ENCODE measurements around the gene CA6.

Gene CA6

DNA sequence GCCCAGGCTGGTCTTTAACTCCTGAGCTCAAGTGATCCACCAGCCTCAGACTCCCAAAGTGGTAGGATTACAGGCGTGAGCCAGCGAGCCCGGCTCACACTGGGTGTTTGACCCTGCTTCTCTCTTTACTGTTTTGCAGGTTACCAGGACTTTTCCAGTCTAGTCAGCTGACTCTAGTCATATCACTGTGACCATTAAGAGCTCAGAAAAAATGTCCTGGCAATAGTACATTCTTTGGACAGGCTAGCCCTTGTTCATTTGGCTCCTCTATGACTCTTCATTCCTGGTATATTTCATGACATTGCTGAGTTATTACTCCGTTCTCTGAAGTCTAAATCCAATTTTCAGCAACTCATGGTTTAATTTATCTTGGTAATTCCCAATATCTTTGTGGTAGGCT is 8.0 kb upstream of the CA6 start:
- Histone ChIP-seq H3K27me3 (replicated peaks; ENCODE audit: insufficient read depth, low read length) (no peaks in the 10 kb centered on the region), H3F3A (ENCODE audit: insufficient read depth, low read length) (no peaks in the 10 kb centered on the region), H3K9me3 (replicated peaks; ENCODE audit: insufficient read depth, low read length) (no peaks in the 10 kb centered on the region), H3K79me2 (ENCODE audit: low read length) (no peaks in the 10 kb centered on the region), H3K36me3 (replicated peaks; ENCODE audit: insufficient read depth, low read length) (no peaks in the 10 kb centered on the region), H3K27ac (ENCODE audit: low read length) (no peak overlapping the region), H3K4me3 (ENCODE audit: low read length) (no peak overlapping the region), H3K4me2 (ENCODE audit: low read depth, low read length) (no peak overlapping the region), H3K9me2 (replicated peaks; ENCODE audit: insufficient read depth, low read length) (no peaks in the 10 kb centered on the region), H2AFZ (ENCODE audit: low read length) (no peak overlapping the region), H4K20me1 (ENCODE audit: insufficient read depth, low read length) (no peaks in the 10 kb centered on the region), H3K4me1 (ENCODE audit: low read length) (no peaks in the 10 kb centered on the region), H3K9ac (ENCODE audit: low read length) (no peak overlapping the region)
- no peak for TF ChIP-seq EZH2phosphoT487 (IDR thresholded peaks at IDR 0.05; ENCODE audit: low read length)
- no peak for DNase-seq

DNA sequence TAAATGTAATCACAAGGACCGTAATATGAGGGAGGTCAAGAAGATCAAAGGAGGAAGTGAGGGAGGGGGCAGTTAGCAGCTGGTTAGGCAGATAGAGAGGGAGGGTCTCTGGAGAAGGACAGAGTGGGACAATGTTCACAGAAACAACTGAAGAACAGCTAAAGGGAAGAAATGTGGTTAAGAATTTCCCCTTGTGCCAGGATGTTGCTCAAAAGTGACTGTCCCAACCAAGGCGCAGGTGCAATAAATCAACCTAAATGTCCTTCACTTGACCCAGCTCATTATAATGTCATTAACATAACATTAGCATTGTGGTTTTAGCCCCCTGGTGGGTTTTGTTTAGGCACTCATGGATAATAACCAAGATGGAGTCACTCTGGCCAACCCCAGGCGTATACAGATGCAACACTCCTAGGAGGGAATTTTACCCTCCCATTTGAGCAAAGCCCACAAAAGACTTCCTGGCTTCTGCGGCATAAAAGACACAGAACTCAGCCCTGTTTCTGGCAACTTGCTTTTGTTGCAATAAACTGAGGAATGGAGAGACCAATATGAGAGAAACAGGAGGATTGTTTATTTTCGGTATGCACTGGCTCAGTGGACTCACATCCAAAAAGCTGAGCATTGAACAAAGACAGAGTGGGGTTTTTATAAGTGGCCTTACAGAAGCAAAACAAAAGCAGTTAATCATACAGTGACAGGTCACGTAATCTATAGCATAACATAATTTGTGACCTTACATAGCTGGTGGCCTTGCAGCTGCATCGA is 7.3 kb upstream of the CA6 start:
- Histone ChIP-seq H3F3A (ENCODE audit: insufficient read depth, low read length) (no peaks in the 10 kb centered on the region), H3K36me3 (replicated peaks; ENCODE audit: insufficient read depth, low read length) (no peaks in the 10 kb centered on the region), H3K79me2 (ENCODE audit: low read length) (no peaks in the 10 kb centered on the region), H3K9me2 (replicated peaks; ENCODE audit: insufficient read depth, low read length) (no peaks in the 10 kb centered on the region), H3K4me2 (ENCODE audit: low read depth, low read length) (no peak overlapping the region), H3K9ac (ENCODE audit: low read length) (no peak overlapping the region), H3K27ac (ENCODE audit: low read length) (no peak overlapping the region), H3K4me1 (ENCODE audit: low read length) (no peaks in the 10 kb centered on the region), H4K20me1 (ENCODE audit: insufficient read depth, low read length) (no peaks in the 10 kb centered on the region), H2AFZ (ENCODE audit: low read length) (no peak overlapping the region), H3K9me3 (replicated peaks; ENCODE audit: insufficient read depth, low read length) (no peaks in the 10 kb centered on the region), H3K27me3 (replicated peaks; ENCODE audit: insufficient read depth, low read length) (no peaks in the 10 kb centered on the region), H3K4me3 (ENCODE audit: low read length) (no peak overlapping the region)
- no peak for TF ChIP-seq EZH2 (optimal IDR thresholded peaks at IDR 0.05; ENCODE audit: low read depth, low read length)
- TF ChIP-seq EZH2phosphoT487 (IDR thresholded peaks at IDR 0.05; ENCODE audit: low read length), result no peak
- TF ChIP-seq CTCF (IDR thresholded peaks at IDR 0.05; ENCODE audit: low read length), result no peak
- no peak for DNase-seq

- no peaks in the 10 kb centered on the region for H3K9me3 ChIP-seq (replicated peaks; ENCODE audit: insufficient read depth, low read length)
- no peaks in the 10 kb centered on the region for H3K27me3 ChIP-seq (replicated peaks; ENCODE audit: insufficient read depth, low read length)
- no peaks in the 10 kb centered on the region for H3K36me3 ChIP-seq (replicated peaks; ENCODE audit: insufficient read depth, low read length)
- no peaks in the 10 kb centered on the region for H3K9me2 ChIP-seq (replicated peaks; ENCODE audit: insufficient read depth, low read length)
- no peak overlapping the region for H3K4me2 ChIP-seq (ENCODE audit: low read depth, low read length)
- no peaks in the 10 kb centered on the region for H4K20me1 ChIP-seq (ENCODE audit: insufficient read depth, low read length)
- H3K4me1 ChIP-seq (ENCODE audit: low read length), result no peaks in the 10 kb centered on the region
- no peaks in the 10 kb centered on the region for H3K79me2 ChIP-seq (ENCODE audit: low read length)
- H2AFZ ChIP-seq (ENCODE audit: low read length), result no peak overlapping the region
- no peak overlapping the region for H3K27ac ChIP-seq (ENCODE audit: low read length)
- H3F3A ChIP-seq (ENCODE audit: insufficient read depth, low read length), result no peaks in the 10 kb centered on the region
- no peak overlapping the region for H3K9ac ChIP-seq (ENCODE audit: low read length)
- no peak overlapping the region for H3K4me3 ChIP-seq (ENCODE audit: low read length)
- no peak for TF ChIP-seq EZH2 (optimal IDR thresholded peaks at IDR 0.05; ENCODE audit: low read depth, low read length)
- TF ChIP-seq CTCF (IDR thresholded peaks at IDR 0.05; ENCODE audit: low read length), result no peak
- TF ChIP-seq EZH2phosphoT487 (IDR thresholded peaks at IDR 0.05; ENCODE audit: low read length), result no peak
- DNase-seq, result no peak
Observed at GRCh38 chr1:8939000-8939265, 6.7 kb upstream of the CA6 start.

GRCh38 chr1:8939362-8939995 is 6.2 kb upstream of the CA6 start:
- no peak overlapping the region for H3K4me2 ChIP-seq (ENCODE audit: low read depth, low read length)
- H3K9me3 ChIP-seq (replicated peaks; ENCODE audit: insufficient read depth, low read length), result no peaks in the 10 kb centered on the region
- H2AFZ ChIP-seq (ENCODE audit: low read length), result no peak overlapping the region
- no peak for DNase-seq
- TF ChIP-seq EZH2phosphoT487 (IDR thresholded peaks at IDR 0.05; ENCODE audit: low read length) (no peak), CTCF (IDR thresholded peaks at IDR 0.05; ENCODE audit: low read length) (no peak), EZH2 (optimal IDR thresholded peaks at IDR 0.05; ENCODE audit: low read depth, low read length) (no peak)
- no peak overlapping the region for H3K4me3 ChIP-seq (ENCODE audit: low read length)
- no peaks in the 10 kb centered on the region for H3F3A ChIP-seq (ENCODE audit: insufficient read depth, low read length)
- no peaks in the 10 kb centered on the region for H3K9me2 ChIP-seq (replicated peaks; ENCODE audit: insufficient read depth, low read length)
- H4K20me1 ChIP-seq (ENCODE audit: insufficient read depth, low read length), result no peaks in the 10 kb centered on the region
- no peaks in the 10 kb centered on the region for H3K27me3 ChIP-seq (replicated peaks; ENCODE audit: insufficient read depth, low read length)
- H3K9ac ChIP-seq (ENCODE audit: low read length), result no peak overlapping the region
- no peaks in the 10 kb centered on the region for H3K4me1 ChIP-seq (ENCODE audit: low read length)
- H3K79me2 ChIP-seq (ENCODE audit: low read length), result no peaks in the 10 kb centered on the region
- H3K27ac ChIP-seq (ENCODE audit: low read length), result no peak overlapping the region
- no peaks in the 10 kb centered on the region for H3K36me3 ChIP-seq (replicated peaks; ENCODE audit: insufficient read depth, low read length)

All from MM.1S (cell line).